ENCODE results near the gene PRDM5.
"Not testable (repeated sequence)": the region's sequence is repeated elsewhere in the genome, so short reads cannot be mapped to it uniquely, and the experiment has no call there.

PRDM5 gene

GRCh38 chr4:120671538-120671937, 251.0 kb downstream of the PRDM5 start:
- in situ Hi-C loops (cut with MboI; ENCODE audit: low sequenced_read_pairs) = no loop called here
- Histone ChIP-seq H3K27me3 (ENCODE audit: low read depth) (no peaks in the 10 kb centered on the region), H3K9me3 (no peaks in the 10 kb centered on the region), H3K36me3 (replicated peaks) (no peaks in the 10 kb centered on the region), H3K4me1 (no peaks in the 10 kb centered on the region), H3K4me3 (no peak overlapping the region)
- no peak for DNase-seq (ENCODE audit: low spot score in 2 of 2)

DNA sequence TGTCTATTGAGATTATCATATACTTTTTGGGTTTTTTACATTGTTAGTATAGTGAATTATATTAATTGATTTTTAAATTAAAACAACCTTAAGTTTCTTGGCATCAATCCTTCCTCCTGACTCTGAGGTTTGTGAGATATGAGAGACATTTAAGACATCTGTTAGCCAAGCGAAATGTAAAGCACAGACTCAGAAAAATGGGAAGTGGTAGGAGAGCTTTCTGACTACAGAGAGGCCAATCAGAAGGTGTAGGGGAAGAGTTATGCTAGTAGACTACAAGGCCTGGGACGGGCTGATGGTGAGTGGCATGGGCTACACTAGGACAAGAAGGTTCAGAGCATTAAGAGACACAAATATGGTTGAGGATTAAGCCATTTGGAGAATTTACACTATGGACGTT, 255.4 kb downstream of the PRDM5 start:
- Histone ChIP-seq H3K27me3 (ENCODE audit: low read depth) (no peaks in the 10 kb centered on the region), H3K36me3 (replicated peaks) (no peaks in the 10 kb centered on the region), H3K4me1 (no peaks in the 10 kb centered on the region), H3K4me3 (no peak overlapping the region), H3K9me3 (no peaks in the 10 kb centered on the region)
- in situ Hi-C loops (cut with MboI; ENCODE audit: low sequenced_read_pairs) = no loop called here
- no peak for DNase-seq (ENCODE audit: low spot score in 2 of 2)

DNA sequence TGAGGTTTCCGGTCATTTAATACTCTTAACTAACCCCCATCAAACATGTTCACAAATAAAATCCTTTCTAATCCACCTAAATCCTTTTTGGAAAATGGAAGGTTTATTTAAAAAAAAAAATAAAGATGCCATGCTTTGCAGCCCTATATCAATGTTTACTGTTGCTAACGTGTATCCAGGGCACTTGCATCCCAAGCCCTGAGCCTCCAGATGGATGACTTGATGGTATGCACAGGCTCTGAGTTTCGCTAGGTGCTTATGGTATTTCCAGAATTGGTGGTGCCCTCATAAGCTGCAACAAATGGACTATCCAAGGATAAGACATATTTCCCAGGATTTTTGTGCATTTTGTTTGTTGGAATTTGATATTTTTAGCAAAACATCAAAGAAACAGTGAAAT, 257.7 kb downstream of the PRDM5 start:
- H3K27me3 ChIP-seq (ENCODE audit: low read depth) = no peaks in the 10 kb centered on the region
- no peaks in the 10 kb centered on the region for H3K36me3 ChIP-seq (replicated peaks)
- in situ Hi-C loops (cut with MboI; ENCODE audit: low sequenced_read_pairs) = no loop called here
- H3K4me3 ChIP-seq = no peak overlapping the region
- no peaks in the 10 kb centered on the region for H3K9me3 ChIP-seq
- no peaks in the 10 kb centered on the region for H3K4me1 ChIP-seq
- DNase-seq (ENCODE audit: low spot score in 2 of 2) = no peak

DNA sequence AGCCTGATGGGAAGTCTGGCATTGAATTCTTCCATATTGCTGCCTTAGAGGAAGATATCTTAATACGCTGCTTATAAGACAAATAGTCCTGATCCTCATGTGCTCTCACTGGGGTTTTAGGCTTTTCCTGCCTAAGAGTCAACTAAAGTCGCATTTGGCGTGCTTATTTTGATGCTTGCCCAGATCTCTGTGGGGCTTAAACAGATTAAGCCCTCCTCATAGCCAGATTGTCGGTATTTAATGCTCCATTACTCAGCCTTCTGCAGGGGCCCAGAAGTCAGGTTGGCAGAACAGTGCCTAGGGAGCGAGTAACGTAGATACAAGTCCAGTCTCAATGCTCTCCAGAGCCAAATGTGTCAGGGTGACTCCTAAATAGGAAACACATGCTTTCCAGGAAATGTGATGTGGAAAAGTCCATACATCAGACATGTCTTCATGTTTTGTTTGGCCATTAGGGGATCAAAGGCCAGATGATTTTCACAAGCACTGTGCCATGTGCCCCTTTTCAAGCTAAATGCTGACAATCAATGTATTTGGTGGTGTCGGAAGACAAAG, 262.8 kb downstream of the PRDM5 start:
- DNase-seq (ENCODE audit: low spot score in 2 of 2) = no peak
- no peaks in the 10 kb centered on the region for H3K27me3 ChIP-seq (ENCODE audit: low read depth)
- no peaks in the 10 kb centered on the region for H3K36me3 ChIP-seq (replicated peaks)
- in situ Hi-C loops (cut with MboI; ENCODE audit: low sequenced_read_pairs) = no loop called here
- no peaks in the 10 kb centered on the region for H3K4me1 ChIP-seq
- H3K4me3 ChIP-seq = no peak overlapping the region
- no peaks in the 10 kb centered on the region for H3K9me3 ChIP-seq

DNA sequence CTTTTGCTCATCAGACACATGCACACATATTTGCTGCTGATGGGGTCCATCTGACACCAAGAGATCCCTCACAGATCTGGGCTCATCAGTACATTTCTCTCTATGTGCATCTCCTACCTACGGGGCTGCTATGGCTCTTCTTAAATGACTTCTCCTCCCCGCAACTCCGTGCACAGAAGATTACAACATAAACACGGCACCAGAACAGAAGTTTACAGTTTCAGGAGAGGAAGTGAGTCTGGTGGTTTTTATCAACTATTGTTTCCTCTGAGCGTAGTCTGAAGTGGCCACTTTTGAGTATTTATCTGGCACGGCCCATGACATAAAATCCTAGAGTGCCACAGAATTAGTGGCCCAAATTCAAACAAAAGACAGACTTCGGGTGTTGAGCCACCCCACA, 263.8 kb downstream of the PRDM5 start:
- in situ Hi-C loops (cut with MboI; ENCODE audit: low sequenced_read_pairs) = no loop called here
- Histone ChIP-seq H3K36me3 (replicated peaks) (no peaks in the 10 kb centered on the region), H3K4me3 (no peak overlapping the region), H3K27me3 (ENCODE audit: low read depth) (no peaks in the 10 kb centered on the region), H3K4me1 (no peaks in the 10 kb centered on the region), H3K9me3 (no peaks in the 10 kb centered on the region)
- DNase-seq (ENCODE audit: low spot score in 2 of 2) = no peak

GRCh38 chr4:120653804-120654573, 268.5 kb downstream of the PRDM5 start:
- no peak for DNase-seq (ENCODE audit: low spot score in 2 of 2)
- no peaks in the 10 kb centered on the region for H3K36me3 ChIP-seq (replicated peaks)
- no peaks in the 10 kb centered on the region for H3K27me3 ChIP-seq (ENCODE audit: low read depth)
- no peaks in the 10 kb centered on the region for H3K9me3 ChIP-seq
- in situ Hi-C loops (cut with MboI; ENCODE audit: low sequenced_read_pairs) = no loop called here
- no peaks in the 10 kb centered on the region for H3K4me1 ChIP-seq
- H3K4me3 ChIP-seq = no peak overlapping the region

DNA sequence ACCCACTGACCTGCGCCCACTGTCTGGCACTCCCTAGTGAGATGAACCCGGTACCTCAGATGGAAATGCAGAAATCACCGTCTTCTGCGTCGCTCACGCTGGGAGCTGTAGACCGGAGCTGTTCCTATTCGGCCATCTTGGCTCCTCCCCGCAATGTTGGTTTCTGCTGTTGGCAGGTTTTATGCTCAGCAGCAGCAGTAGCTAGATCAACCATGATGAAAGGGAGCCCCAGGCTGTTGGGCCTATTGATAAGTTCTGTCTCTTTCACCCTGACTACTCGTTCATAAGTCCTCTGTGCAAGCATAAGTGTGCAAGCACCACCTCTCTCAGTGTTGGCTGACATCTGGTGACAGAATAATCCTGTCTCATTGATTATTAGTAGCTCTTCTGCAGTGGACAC, 274.2 kb downstream of the PRDM5 start:
- DNase-seq (ENCODE audit: low spot score in 2 of 2); H3K4me1 ChIP-seq; H3K4me3 ChIP-seq; H3K36me3 ChIP-seq (replicated peaks); in situ Hi-C loops (cut with MboI; ENCODE audit: low sequenced_read_pairs); H3K27me3 ChIP-seq (ENCODE audit: low read depth); H3K9me3 ChIP-seq: not testable (repeated sequence)
